GM12878 (cell line): ENCODE data around the gene CD8B. TPM values are rescaled to one million over a fixed set of nuclear protein-coding genes. Genes with fewer than 3 reads are reported as not detected.
A peak's percentile ranks its signal among the peaks of the same experiment; 100 is the strongest.

Source experiments
- BRCA1 ChIP-seq: IDR thresholded peaks from 2 replicates; pipeline ENCODE4 v1.6.1; 2011; ENCODE audit warnings: low read depth, low read length, improper control_type of control experiment
- CBFB ChIP-seq: IDR thresholded peaks from 2 replicates; pipeline ENCODE4 v1.6.1; 2016; ENCODE audit warnings: antibody characterized with exemption, low read depth
- CBX3 ChIP-seq: fragments of 200-600 bp; sonication (generic); IDR thresholded peaks from 2 replicates; pipeline ENCODE4 v1.6.1; 2016; ENCODE audit warnings: low read depth, borderline replicate concordance
- CREB1 ChIP-seq: IDR thresholded peaks from 2 replicates; pipeline ENCODE4 v1.6.1; 2012; ENCODE audit warnings: low read depth, mild to moderate bottlenecking, inconsistent platforms
- CREM ChIP-seq: IDR thresholded peaks from 2 replicates; pipeline ENCODE4 v1.6.1; 2014; ENCODE audit warnings: antibody characterized with exemption, low read depth
- E2F8 ChIP-seq: fragments of 450-650 bp; IDR thresholded peaks from 2 replicates; pipeline ENCODE4 v1.6.1; 2018; ENCODE audit warnings: mild to moderate bottlenecking, low read depth, moderate library complexity; ENCODE audit not compliant: partially characterized antibody
- FOXK2 ChIP-seq: fragments of 450-650 bp; IDR thresholded peaks from 2 replicates; pipeline ENCODE4 v1.6.1; 2017; ENCODE audit warnings: mild to moderate bottlenecking, moderate library complexity
- FOXM1 ChIP-seq: IDR thresholded peaks from 2 replicates; pipeline ENCODE4 v1.6.1; 2012; ENCODE audit warnings: low read depth, mild to moderate bottlenecking, inconsistent platforms, low read length, moderate library complexity
- HDAC2 ChIP-seq: fragments of 200-600 bp; sonication (generic); IDR thresholded peaks from 2 replicates; pipeline ENCODE4 v1.6.1; 2017
- PAX5 ChIP-seq: IDR thresholded peaks from 2 replicates; pipeline ENCODE4 v1.6.1; 2011; ENCODE audit warnings: low read depth, low read length, borderline replicate concordance
- RAD51 ChIP-seq: fragments of 450-650 bp; IDR thresholded peaks from 2 replicates; pipeline ENCODE4 v1.6.1; 2016; ENCODE audit warnings: moderate library complexity, mild to moderate bottlenecking, inconsistent platforms
- RCOR1 ChIP-seq: conservative IDR thresholded peaks from 2 replicates; pipeline ENCODE4 v1.6.1; 2012; ENCODE audit warnings: low read depth, low read length, improper control_type of control experiment
- TBL1XR1 ChIP-seq: IDR thresholded peaks from 2 replicates; pipeline ENCODE4 v1.6.1; 2012; ENCODE audit warnings: low read depth, low read length, improper control_type of control experiment
- WRNIP1 ChIP-seq: IDR thresholded peaks from 2 replicates; pipeline ENCODE4 v1.6.1; 2011; ENCODE audit warnings: low read depth, low read length, improper control_type of control experiment, borderline replicate concordance
- YBX1 ChIP-seq: fragments of 450-650 bp; IDR thresholded peaks from 2 replicates; pipeline ENCODE4 v1.6.1; 2016; ENCODE audit warnings: antibody characterized with exemption
- polyA plus RNA-seq, 11 experiments: library from polyadenylated mRNA; depleted of rRNA in 4 of 11; unstranded in 6 of 11; stranded (reverse) in 5 of 11; fragments of >200 nt; fragmentation: Nextera tagmentation in 4 of 11; fragmentation: Illumina TruSeq in 1 of 11; extraction: Ambion mirVana in 4 of 11; extraction: Trizol in 1 of 11; gene quantifications; 1 replicate in 1 of 11; 2 replicates in 10 of 11; pipeline versions ENCODE4 v1.2.1 to v1.2.3, GENCODE V29; 2011 to 2016; ENCODE audit warnings: inconsistent platforms in 2 of 11, missing spikeins in 2 of 11, low read depth in 1 of 11
- total RNA-seq, 4 experiments: library from RNA; depleted of rRNA in 3 of 4; stranded (reverse); fragments of >200 nt in 3 of 4; fragmentation: Illumina TruSeq in 1 of 4; extraction: Trizol in 1 of 4; gene quantifications; 2 replicates each; pipeline versions ENCODE4 v1.2.1 to v1.2.3, GENCODE V29; 2013 to 2021
- TF ChIP-seq, protein P1 (sequence below): fragments of 450-650 bp; IDR thresholded peaks from 2 replicates; pipeline ENCODE4 v1.6.1; 2017; ENCODE audit warnings: mild to moderate bottlenecking
- TF ChIP-seq, protein P2 (sequence below): IDR thresholded peaks from 2 replicates; pipeline ENCODE4 v1.6.1; 2012; ENCODE audit warnings: mild to moderate bottlenecking, low read depth, low read length
- TF ChIP-seq, protein P3 (sequence below): fragments of 450-650 bp; IDR thresholded peaks from 2 replicates; pipeline ENCODE4 v1.6.1; 2017; ENCODE audit warnings: mild to moderate bottlenecking, low read depth, inconsistent platforms; ENCODE audit not compliant: poor library complexity, severe bottlenecking

CD8B gene
- total and polyA plus RNA-seq, 10 of the 15 experiments (the other 5 are each of a cell fraction or from before 2014, with no cell fraction given) = 0.21 TPM; not detected in 9

DNA sequence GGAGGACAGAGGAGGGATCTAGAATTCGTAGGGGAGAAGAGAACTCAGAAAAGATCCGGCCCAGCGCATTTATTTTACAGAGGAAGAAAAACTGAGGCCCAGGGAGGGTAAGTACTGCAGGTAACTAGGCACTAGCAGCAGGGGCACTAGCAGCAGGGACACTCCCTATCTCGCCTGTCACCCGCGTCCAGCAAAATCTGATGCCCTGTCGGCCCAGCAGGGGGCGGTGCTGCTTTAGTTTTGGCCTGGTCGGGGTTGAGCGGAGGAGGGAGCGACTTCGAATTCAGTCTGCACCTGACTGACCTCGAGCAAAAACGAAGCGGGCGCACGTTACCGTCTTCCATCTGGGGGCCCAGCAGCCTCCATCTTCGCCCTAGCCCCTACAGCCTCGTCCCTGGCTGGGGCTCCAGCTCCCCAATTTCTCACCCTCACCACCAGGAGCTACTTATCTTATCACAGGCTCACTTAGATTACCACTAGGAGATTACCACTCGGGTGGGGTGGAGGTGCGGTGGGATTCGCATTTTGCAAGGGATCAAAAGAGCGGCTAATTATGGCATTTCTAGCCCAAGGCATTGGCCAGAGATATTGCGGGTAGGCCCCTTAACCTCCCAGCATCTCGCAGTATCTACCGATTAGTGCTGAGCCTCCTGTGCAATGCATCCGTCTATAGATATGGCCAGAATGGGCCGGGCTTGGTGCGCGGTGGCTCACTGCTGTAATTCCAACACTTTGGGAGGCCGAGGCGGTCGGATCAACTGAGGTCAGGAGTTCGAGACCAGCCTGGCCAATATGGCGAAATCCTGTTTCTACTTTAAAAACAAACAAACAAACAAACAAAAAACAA, 53.1 kb downstream of the CD8B start (continued):
- TF ChIP-seq RAD51 (no peak), PAX5 (peak; percentile 52; the same call in 1 of the 2 replicates), WRNIP1 (0 out of 2 replicates have a peak, but pooled peaks have one; percentile 65), CREB1 (no peak), BRCA1 (no peak), YBX1 (no peak), CBX3 (no peak), E2F8 (no peak), CBFB (no peak), FOXK2 (no peak), RCOR1 (0 out of 2 replicates have a peak, but pooled peaks have one; percentile 66), CREM (no peak), HDAC2 (no peak), TBL1XR1 (no peak), FOXM1 (no peak)
- TF ChIP-seq, protein P1, sequence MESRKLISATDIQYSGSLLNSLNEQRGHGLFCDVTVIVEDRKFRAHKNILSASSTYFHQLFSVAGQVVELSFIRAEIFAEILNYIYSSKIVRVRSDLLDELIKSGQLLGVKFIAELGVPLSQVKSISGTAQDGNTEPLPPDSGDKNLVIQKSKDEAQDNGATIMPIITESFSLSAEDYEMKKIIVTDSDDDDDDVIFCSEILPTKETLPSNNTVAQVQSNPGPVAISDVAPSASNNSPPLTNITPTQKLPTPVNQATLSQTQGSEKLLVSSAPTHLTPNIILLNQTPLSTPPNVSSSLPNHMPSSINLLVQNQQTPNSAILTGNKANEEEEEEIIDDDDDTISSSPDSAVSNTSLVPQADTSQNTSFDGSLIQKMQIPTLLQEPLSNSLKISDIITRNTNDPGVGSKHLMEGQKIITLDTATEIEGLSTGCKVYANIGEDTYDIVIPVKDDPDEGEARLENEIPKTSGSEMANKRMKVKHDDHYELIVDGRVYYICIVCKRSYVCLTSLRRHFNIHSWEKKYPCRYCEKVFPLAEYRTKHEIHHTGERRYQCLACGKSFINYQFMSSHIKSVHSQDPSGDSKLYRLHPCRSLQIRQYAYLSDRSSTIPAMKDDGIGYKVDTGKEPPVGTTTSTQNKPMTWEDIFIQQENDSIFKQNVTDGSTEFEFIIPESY = no peak
- TF ChIP-seq, protein P2, sequence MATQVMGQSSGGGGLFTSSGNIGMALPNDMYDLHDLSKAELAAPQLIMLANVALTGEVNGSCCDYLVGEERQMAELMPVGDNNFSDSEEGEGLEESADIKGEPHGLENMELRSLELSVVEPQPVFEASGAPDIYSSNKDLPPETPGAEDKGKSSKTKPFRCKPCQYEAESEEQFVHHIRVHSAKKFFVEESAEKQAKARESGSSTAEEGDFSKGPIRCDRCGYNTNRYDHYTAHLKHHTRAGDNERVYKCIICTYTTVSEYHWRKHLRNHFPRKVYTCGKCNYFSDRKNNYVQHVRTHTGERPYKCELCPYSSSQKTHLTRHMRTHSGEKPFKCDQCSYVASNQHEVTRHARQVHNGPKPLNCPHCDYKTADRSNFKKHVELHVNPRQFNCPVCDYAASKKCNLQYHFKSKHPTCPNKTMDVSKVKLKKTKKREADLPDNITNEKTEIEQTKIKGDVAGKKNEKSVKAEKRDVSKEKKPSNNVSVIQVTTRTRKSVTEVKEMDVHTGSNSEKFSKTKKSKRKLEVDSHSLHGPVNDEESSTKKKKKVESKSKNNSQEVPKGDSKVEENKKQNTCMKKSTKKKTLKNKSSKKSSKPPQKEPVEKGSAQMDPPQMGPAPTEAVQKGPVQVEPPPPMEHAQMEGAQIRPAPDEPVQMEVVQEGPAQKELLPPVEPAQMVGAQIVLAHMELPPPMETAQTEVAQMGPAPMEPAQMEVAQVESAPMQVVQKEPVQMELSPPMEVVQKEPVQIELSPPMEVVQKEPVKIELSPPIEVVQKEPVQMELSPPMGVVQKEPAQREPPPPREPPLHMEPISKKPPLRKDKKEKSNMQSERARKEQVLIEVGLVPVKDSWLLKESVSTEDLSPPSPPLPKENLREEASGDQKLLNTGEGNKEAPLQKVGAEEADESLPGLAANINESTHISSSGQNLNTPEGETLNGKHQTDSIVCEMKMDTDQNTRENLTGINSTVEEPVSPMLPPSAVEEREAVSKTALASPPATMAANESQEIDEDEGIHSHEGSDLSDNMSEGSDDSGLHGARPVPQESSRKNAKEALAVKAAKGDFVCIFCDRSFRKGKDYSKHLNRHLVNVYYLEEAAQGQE = no peak
- TF ChIP-seq, protein P3, sequence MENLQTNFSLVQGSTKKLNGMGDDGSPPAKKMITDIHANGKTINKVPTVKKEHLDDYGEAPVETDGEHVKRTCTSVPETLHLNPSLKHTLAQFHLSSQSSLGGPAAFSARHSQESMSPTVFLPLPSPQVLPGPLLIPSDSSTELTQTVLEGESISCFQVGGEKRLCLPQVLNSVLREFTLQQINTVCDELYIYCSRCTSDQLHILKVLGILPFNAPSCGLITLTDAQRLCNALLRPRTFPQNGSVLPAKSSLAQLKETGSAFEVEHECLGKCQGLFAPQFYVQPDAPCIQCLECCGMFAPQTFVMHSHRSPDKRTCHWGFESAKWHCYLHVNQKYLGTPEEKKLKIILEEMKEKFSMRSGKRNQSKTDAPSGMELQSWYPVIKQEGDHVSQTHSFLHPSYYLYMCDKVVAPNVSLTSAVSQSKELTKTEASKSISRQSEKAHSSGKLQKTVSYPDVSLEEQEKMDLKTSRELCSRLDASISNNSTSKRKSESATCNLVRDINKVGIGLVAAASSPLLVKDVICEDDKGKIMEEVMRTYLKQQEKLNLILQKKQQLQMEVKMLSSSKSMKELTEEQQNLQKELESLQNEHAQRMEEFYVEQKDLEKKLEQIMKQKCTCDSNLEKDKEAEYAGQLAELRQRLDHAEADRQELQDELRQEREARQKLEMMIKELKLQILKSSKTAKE = peak; percentile 59
